Measurements from ENCODE around the gene ZNF81.
"Not testable (repeated sequence)": the region's sequence is repeated elsewhere in the genome, so short reads cannot be mapped to it uniquely, and the experiment has no call there.

ZNF81 gene

GRCh38 chrX:47836164-47837072 lies at the start of gene ZNF81:
Gene ZNF81 (plus strand): TSS chrX:47836902. CDS start chrX:47846268, 9,366 bp downstream.
- peak; percentile 67 for DNase-seq

- DNase-seq = no peak
Observed at GRCh38 chrX:47796433-47796906, 40.2 kb upstream of the ZNF81 start.

GRCh38 chrX:47797084-47797483 lies 39.6 kb upstream of the ZNF81 start:
- no peak for DNase-seq

- DNase-seq = no peak
Observed at GRCh38 chrX:47798861-47799260, 37.8 kb upstream of the ZNF81 start.

GRCh38 chrX:47802589-47802988 lies 34.1 kb upstream of the ZNF81 start:
- DNase-seq = peak; percentile 8

GRCh38 chrX:47803103-47803502 lies 33.6 kb upstream of the ZNF81 start:
- peak; percentile 55 for DNase-seq

- no peak for DNase-seq
Observed at GRCh38 chrX:47804315-47804714, 32.4 kb upstream of the ZNF81 start.

GRCh38 chrX:47805844-47806243 lies 30.9 kb upstream of the ZNF81 start:
- not testable (repeated sequence) for DNase-seq

GRCh38 chrX:47806415-47807271 lies 30.1 kb upstream of the ZNF81 start:
- DNase-seq = not testable (repeated sequence)

GRCh38 chrX:47807272-47807538 lies 29.5 kb upstream of the ZNF81 start:
- DNase-seq = not testable (repeated sequence)

- no peak for DNase-seq
Observed at GRCh38 chrX:47807548-47807947, 29.2 kb upstream of the ZNF81 start.

- no peak for DNase-seq
Observed at GRCh38 chrX:47808904-47809788, 27.6 kb upstream of the ZNF81 start.

- no peak for DNase-seq
Observed at GRCh38 chrX:47814851-47815250, 21.9 kb upstream of the ZNF81 start.

GRCh38 chrX:47815901-47816845 lies 20.5 kb upstream of the ZNF81 start:
- no peak for DNase-seq

- DNase-seq = no peak
Observed at GRCh38 chrX:47817421-47817820, 19.3 kb upstream of the ZNF81 start.

- DNase-seq = no peak
Observed at GRCh38 chrX:47817897-47818296, 18.8 kb upstream of the ZNF81 start.

GRCh38 chrX:47828984-47829383 lies 7.7 kb upstream of the ZNF81 start:
- DNase-seq = no peak

GRCh38 chrX:47831788-47832187 lies 4.9 kb upstream of the ZNF81 start:
- DNase-seq = peak; percentile 6

GRCh38 chrX:47838361-47838760 lies 1.7 kb downstream of the ZNF81 start:
- DNase-seq = no peak

- DNase-seq = no peak
Observed at GRCh38 chrX:47840111-47840510, 3.4 kb downstream of the ZNF81 start.

GRCh38 chrX:47843363-47843762 lies 6.7 kb downstream of the ZNF81 start:
- no peak for DNase-seq

GRCh38 chrX:47844117-47844516 lies 7.4 kb downstream of the ZNF81 start:
- DNase-seq = no peak
